Activated CD4-positive, alpha-beta T cell treated with anti-CD3 and anti-CD28 coated beads for 4 hours (primary cell): ENCODE data around the gene FBXL4.
"Not testable (repeated sequence)": the region's sequence is repeated elsewhere in the genome, so short reads cannot be mapped to it uniquely, and the experiment has no call there.

Experiments used
- DNase-seq, 2 donors: peaks; one replicate each; pipeline ENCODE4 v3.0.0-alpha.2; 2020

Gene FBXL4

GRCh38 chr6:98945311-98946115 lies 2.2 kb downstream of the FBXL4 start:
- no peak for DNase-seq

GRCh38 chr6:98944598-98945081 lies 3.1 kb downstream of the FBXL4 start:
- no peak for DNase-seq

DNA sequence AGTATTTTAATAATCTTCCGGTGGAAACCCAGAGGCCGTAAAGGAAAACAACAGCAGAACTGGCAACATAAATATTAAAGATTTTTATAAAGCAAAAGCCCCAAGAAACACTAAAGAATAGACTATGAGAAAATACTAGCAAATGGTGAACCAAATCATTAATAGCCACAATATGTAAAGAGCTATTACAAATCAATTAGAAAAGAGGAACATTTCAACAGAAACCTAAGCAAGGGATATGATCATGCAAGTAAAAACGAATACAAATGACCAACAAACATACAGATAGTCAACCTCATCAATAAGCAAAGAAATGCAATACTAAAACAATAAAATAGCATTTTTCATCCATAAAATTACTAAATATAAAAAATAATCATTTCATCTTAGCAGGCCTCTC lies 3.6 kb downstream of the FBXL4 start:
- no peak for DNase-seq

- no peak for DNase-seq
Observed at GRCh38 chr6:98942263-98942803, 5.4 kb downstream of the FBXL4 start.

GRCh38 chr6:98941319-98941718 lies 6.4 kb downstream of the FBXL4 start:
- no peak for DNase-seq

- DNase-seq: no peak
Observed at GRCh38 chr6:98937351-98937750, 10.4 kb downstream of the FBXL4 start.

- DNase-seq: no peak
Observed at GRCh38 chr6:98932381-98932780, 15.4 kb downstream of the FBXL4 start.

GRCh38 chr6:98931696-98932095 lies 16.1 kb downstream of the FBXL4 start:
- DNase-seq: no peak

GRCh38 chr6:98929498-98930060 lies 18.2 kb downstream of the FBXL4 start:
- DNase-seq: no peak

DNA sequence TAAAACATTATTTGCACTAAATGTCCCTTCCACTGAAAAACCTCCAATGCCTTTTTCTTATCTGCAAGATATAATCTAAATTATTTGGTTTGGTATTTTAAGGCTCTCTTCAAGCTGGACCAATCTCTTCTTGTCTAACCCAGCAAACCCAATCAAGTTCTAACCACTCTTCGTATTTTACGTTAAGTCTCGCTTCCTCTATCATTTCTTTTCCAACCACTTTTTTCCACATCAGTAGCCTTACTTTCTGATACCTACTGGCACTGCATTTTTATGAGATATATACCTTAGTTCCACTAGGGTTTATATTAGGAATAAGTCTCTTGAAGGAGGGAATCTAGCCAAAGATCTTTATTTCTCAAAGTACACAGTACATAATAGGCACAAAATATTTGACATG lies 19.1 kb downstream of the FBXL4 start:
- DNase-seq: no peak

GRCh38 chr6:98927534-98927933 lies 20.2 kb downstream of the FBXL4 start:
- no peak for DNase-seq

DNA sequence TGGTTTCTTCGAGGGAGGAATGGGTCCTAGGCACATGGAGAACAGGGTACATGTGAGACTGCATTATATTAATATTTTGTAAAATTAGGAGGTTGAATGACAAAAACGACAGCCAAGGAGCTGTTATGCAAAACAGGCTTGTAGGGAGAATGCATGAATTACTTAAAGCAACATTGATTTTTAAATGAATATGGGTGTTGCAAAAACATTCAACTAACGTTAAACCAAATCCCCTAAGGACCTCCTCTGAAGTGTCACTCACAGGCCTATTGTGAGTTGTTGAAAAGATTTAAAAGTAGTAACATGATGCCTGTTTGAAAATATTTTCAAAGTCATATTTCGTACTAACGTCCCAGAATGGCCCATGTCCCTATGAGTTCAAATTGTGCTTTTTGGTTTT lies 21.9 kb downstream of the FBXL4 start:
- no peak for DNase-seq

DNA sequence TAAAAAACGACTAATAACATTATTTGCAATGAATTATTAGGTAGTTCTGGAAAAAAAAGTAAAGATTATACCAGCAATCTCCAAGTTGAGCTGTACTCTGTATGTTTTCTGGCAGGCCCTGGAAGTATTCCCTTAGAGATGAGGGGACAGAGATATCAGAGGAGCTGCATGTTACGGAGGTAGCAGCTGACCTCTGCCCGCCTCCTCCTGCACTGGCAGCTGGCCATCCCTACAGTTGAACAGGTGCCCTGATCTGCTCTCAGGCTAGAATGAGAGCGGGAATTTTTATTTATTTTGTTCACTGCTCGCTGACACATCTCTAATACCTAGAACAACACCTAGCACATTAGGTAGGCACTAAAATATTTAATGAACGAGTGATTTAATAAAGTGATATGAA lies 23.1 kb downstream of the FBXL4 start:
- DNase-seq: no peak

- DNase-seq: no peak
Observed at GRCh38 chr6:98920904-98921431, 26.8 kb downstream of the FBXL4 start.

- not testable (repeated sequence) for DNase-seq
Observed at GRCh38 chr6:98910946-98911345, 36.8 kb downstream of the FBXL4 start.

DNA sequence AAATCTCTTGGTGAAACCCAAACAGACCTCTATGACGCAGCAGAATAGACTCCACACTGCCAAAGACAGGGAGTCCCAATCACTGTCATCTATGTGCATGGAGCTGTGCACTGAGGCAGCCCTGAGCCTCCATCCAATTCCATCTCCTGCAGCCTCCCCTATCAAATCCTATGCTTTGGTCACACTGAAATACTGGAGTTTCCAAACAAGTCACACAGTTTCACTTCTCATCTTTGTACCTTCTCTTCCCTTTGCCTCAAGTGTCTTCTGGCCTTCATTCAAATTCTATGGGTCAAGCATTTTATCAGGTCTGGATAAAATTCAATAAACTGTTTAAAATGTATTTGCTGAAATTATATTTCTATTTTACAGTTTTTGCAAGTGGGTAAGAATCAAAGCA lies 38.5 kb downstream of the FBXL4 start:
- DNase-seq: no peak

DNA sequence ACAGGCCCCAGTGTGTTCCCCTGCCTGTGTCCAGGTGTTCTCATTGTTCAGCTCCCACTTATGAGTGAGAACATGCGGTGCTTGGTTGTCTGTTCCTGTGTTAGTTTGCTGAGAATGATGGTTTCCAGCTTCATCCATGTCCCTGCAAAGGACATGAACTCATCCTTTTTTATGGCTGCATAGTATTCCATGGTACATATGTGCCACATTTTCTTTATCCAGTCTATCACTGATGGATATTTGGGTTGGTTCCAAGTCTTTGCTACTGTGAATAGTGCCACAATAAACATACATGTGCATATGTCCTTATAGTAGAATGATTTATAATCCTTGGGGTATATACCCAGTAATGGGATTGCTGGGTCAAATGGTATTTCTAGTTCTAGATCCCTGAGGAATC lies 41.4 kb downstream of the FBXL4 start:
- not testable (repeated sequence) for DNase-seq

DNA sequence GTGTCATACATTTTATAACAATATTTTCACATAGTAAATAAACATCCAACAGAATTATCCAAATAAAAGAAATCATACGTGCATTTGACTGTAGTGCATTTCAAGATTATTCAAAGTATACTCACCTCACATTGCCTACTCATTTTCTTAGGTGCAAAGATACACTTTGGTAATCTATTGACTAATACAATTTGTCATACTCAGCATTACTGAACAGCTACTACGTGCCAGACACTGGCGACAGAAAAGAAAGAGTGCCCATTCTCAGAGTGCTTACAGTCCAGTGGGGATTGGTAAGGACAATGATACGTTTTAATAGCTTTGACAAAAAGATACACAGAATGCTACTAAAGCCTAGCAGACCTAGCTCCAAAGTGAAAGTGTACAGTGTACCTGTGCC lies 42.0 kb downstream of the FBXL4 start:
- no peak for DNase-seq

GRCh38 chr6:98904096-98904495 lies 43.6 kb downstream of the FBXL4 start:
- no peak for DNase-seq

DNA sequence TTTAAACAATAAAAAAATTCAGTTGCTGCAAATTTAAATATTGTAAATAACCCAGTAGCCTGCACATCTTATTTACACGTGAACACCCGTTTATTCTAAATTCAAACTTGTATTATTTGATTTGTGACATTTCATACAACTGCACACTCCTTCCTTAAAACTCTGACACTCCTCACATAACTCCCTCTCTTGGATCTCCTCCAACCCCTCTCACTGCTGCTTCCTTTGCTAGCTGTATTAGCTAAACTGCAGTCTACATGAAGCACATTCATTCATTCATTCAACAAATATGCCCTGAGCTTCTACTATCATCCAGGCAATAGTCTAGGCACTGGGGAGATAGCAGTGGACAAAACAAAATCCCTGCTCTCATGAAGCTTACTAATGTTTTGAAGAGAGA lies 47.0 kb downstream of the FBXL4 start:
- DNase-seq: no peak

GRCh38 chr6:98894810-98895209 lies 52.9 kb downstream of the FBXL4 start:
- no peak for DNase-seq

DNA sequence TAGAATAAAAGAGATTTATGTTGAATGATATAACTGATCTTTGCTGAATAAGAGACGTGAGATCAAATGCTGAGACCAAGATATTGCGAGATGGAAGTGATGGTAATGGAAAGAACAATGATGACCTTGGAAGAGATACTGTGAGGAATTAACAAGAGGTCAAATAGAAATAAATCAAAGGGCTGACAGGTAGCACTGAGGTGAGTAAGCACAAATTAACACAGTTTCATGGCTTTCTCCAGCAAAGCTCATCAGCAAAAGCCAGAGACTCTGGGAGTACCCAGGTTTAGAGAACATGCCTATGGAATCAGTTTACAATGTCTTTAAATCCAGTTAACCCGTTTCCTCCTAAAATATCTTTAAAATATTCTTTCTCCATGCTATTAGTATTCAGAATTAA lies 60.1 kb downstream of the FBXL4 start:
- DNase-seq: no peak

- DNase-seq: no peak
Observed at GRCh38 chr6:98885330-98885729, 62.4 kb downstream of the FBXL4 start.

GRCh38 chr6:98880486-98880885 lies 67.3 kb downstream of the FBXL4 start:
- no peak for DNase-seq
